Endodermal cell (in vitro differentiated cells): ENCODE results near the gene FPR1. TPM values are rescaled to one million over a fixed set of nuclear protein-coding genes. Genes with fewer than 3 reads are reported as not detected.

Experiments used
- DNase-seq: peaks from one replicate; pipeline ENCODE4 v3.0.0-alpha.2; 2017
- H3K27ac ChIP-seq: 2 replicates; pipeline ENCODE4 v1.5.1; 2013; ENCODE audit warnings: mild to moderate bottlenecking, low read depth, low read length, moderate library complexity
- H3K27me3 ChIP-seq: 2 replicates; pipeline ENCODE4 v1.6.1; 2013; ENCODE audit warnings: mild to moderate bottlenecking, low read length, moderate library complexity; ENCODE audit not compliant: insufficient read depth, control insufficient read depth, poor library complexity, severe bottlenecking
- H3K36me3 ChIP-seq: 2 replicates; pipeline ENCODE4 v1.7.0; 2013; ENCODE audit warnings: mild to moderate bottlenecking, low read length, moderate library complexity; ENCODE audit not compliant: control insufficient read depth, insufficient read depth
- H3K4me1 ChIP-seq: one replicate; pipeline ENCODE4 v1.7.0; 2013; ENCODE audit warnings: low read length; ENCODE audit not compliant: control insufficient read depth, insufficient read depth
- H3K4me3 ChIP-seq: 2 replicates; pipeline ENCODE4 v1.5.1; 2013; ENCODE audit warnings: mild to moderate bottlenecking, low read length, moderate library complexity
- H3K9ac ChIP-seq: 2 replicates; pipeline ENCODE4 v1.6.1; 2013; ENCODE audit warnings: mild to moderate bottlenecking, low read length, moderate library complexity; ENCODE audit not compliant: poor library complexity, severe bottlenecking; ENCODE audit errors: extremely low read depth
- H3K9me3 ChIP-seq: 2 replicates; pipeline ENCODE4 v1.6.1; 2013; ENCODE audit warnings: mild to moderate bottlenecking, low read length, moderate library complexity; ENCODE audit not compliant: control insufficient read depth
- H3K27ac Mint-ChIP-seq: 2 replicates; pipeline ENCODE4 v1.8.0; 2020; ENCODE audit warnings: mixed read lengths
- H3K27me3 Mint-ChIP-seq: 2 replicates; pipeline ENCODE4 v1.8.0; 2021; ENCODE audit warnings: mild to moderate bottlenecking, mixed read lengths; ENCODE audit not compliant: insufficient read depth
- H3K36me3 Mint-ChIP-seq: 2 replicates; pipeline ENCODE4 v1.8.0; 2020; ENCODE audit warnings: low read depth, mixed read lengths
- H3K4me1 Mint-ChIP-seq: 2 replicates; pipeline ENCODE4 v1.8.0; 2020; ENCODE audit warnings: mixed read lengths
- H3K4me3 Mint-ChIP-seq: 2 replicates; pipeline ENCODE4 v1.8.0; 2020; ENCODE audit warnings: mild to moderate bottlenecking, moderate library complexity, mixed read lengths
- H3K9me3 Mint-ChIP-seq: 2 replicates; pipeline ENCODE4 v1.8.0; 2020; ENCODE audit warnings: mild to moderate bottlenecking, mixed read lengths
- CTCF ChIP-seq: fragments of 200-600 bp; sonication (generic); conservative IDR thresholded peaks from 2 replicates; pipeline ENCODE4 v1.5.0; 2021; ENCODE audit warnings: antibody characterized with exemption, mild to moderate bottlenecking
- WGBS, 2 experiments: methylation state at CpG; one replicate each; pipeline versions ENCODE4 v1.1.5 to v1.1.7; 2013; ENCODE audit warnings: missing lambda C conversion rate in 2 of 2, mixed read lengths in 1 of 2; ENCODE audit not compliant: insufficient coverage in 1 of 2, insufficient read length in 1 of 2; 5-methylcytosine and 5-hydroxymethylcytosine counted together
- total RNA-seq, 2 donors: library from RNA; stranded (reverse); fragmentation: NEBNext Ultra II Directional in 1 of 2; extraction: Animal tissue kit (Norgen Biotek cat#: 25700) in 1 of 2; gene quantifications; 2 replicates in 1 of 2; 3 replicates in 1 of 2; pipeline ENCODE4 v1.2.1, GENCODE V29; 2021

FPR1 gene
- total RNA-seq, 2 donors from 2014 or later, result not detected

GRCh38 chr19:51729781-51730180 is 21.9 kb downstream of the FPR1 start:
- H3K27ac ChIP-seq, result no peak overlapping the region
- H3K4me3 ChIP-seq, result no peak overlapping the region
- Mint-ChIP-seq H3K4me3 (no peak overlapping the region), H3K27ac (no peak overlapping the region), H3K9me3 (peaks cover 32% of the 10 kb centered on the region), H3K4me1 (no peaks in the 10 kb centered on the region), H3K36me3 (no peaks in the 10 kb centered on the region), H3K27me3 (peaks cover 15% of the 10 kb centered on the region)
- DNase-seq, result no peak
- peaks cover under 1% of the 10 kb centered on the region for H3K27me3 ChIP-seq
- WGBS, 2 experiments, result 74% methylated on average over 2 of the region's 2 CpGs; no CpG with 5 or more reads in 1 of the 2 experiments
- H3K9me3 ChIP-seq, result no peaks in the 10 kb centered on the region
- H3K9ac ChIP-seq, result no peak overlapping the region
- H3K4me1 ChIP-seq, result no peaks in the 10 kb centered on the region
- TF ChIP-seq CTCF, result no peak
- H3K36me3 ChIP-seq, result no peaks in the 10 kb centered on the region

GRCh38 chr19:51727349-51727880 is 24.3 kb downstream of the FPR1 start:
- H3K4me1 Mint-ChIP-seq, result no peaks in the 10 kb centered on the region
- no peaks in the 10 kb centered on the region for H3K36me3 Mint-ChIP-seq
- no peak overlapping the region for H3K27ac Mint-ChIP-seq
- 87 to 92% methylated on average over 5 to 7 of the region's 7 CpGs for WGBS, 2 experiments
- no peak for TF ChIP-seq CTCF
- H3K36me3 ChIP-seq, result no peaks in the 10 kb centered on the region
- H3K9me3 ChIP-seq, result no peaks in the 10 kb centered on the region
- no peak overlapping the region for H3K9ac ChIP-seq
- DNase-seq, result no peak
- H3K27me3 Mint-ChIP-seq, result peaks cover 33% of the 10 kb centered on the region
- no peaks in the 10 kb centered on the region for H3K4me1 ChIP-seq
- no peak overlapping the region for H3K27ac ChIP-seq
- H3K4me3 ChIP-seq, result no peak overlapping the region
- H3K27me3 ChIP-seq, result peaks cover 6% of the 10 kb centered on the region
- H3K9me3 Mint-ChIP-seq, result peaks cover 30% of the 10 kb centered on the region
- no peak overlapping the region for H3K4me3 Mint-ChIP-seq

- no peaks in the 10 kb centered on the region for H3K36me3 ChIP-seq
- H3K27ac Mint-ChIP-seq, result no peak overlapping the region
- H3K27ac ChIP-seq, result no peak overlapping the region
- peaks cover 13% of the 10 kb centered on the region for H3K27me3 ChIP-seq
- no peaks in the 10 kb centered on the region for H3K4me1 ChIP-seq
- H3K27me3 Mint-ChIP-seq, result peaks cover 33% of the 10 kb centered on the region
- no peaks in the 10 kb centered on the region for H3K9me3 ChIP-seq
- H3K4me3 Mint-ChIP-seq, result no peak overlapping the region
- DNase-seq, result peak; percentile 59
- no peak for TF ChIP-seq CTCF
- no peak overlapping the region for H3K9ac ChIP-seq
- no peaks in the 10 kb centered on the region for H3K4me1 Mint-ChIP-seq
- no peak overlapping the region for H3K4me3 ChIP-seq
- no peaks in the 10 kb centered on the region for H3K36me3 Mint-ChIP-seq
- peaks cover 20% of the 10 kb centered on the region for H3K9me3 Mint-ChIP-seq
- 63% methylated on average over 14 of the region's 14 CpGs; no CpG with 5 or more reads in 1 of the 2 experiments for WGBS, 2 experiments
Observed at GRCh38 chr19:51726049-51726448, 25.6 kb downstream of the FPR1 start.
